HepG2 (cell line): ENCODE measurements around the gene RPAP3. TPM values are rescaled to one million over a fixed set of nuclear protein-coding genes. Genes with fewer than 3 reads are reported as not detected.

Experiments used
- ATAC-seq: fragments of 200-7000 bp; cut with Tn5 transposase; 3 replicates; pipeline ENCODE4 v1.9.1; 2020; ENCODE audit warnings: mild to moderate bottlenecking, moderate library complexity
- BruUV-seq: library from RNA; stranded (reverse); fragments of 400-500 nt; replicated peaks from 2 replicates; lab custom pipeline; 2021; lab: Mats Ljungman, UMichigan
- CTCF ChIA-PET: fragments of 300-600 bp; formaldehyde crosslinking; extraction: SDS; loops from one replicate; lab custom pipeline; 2021; ENCODE audit warnings: low total read pairs, inconsistent platforms, low intra/inter-chr PET ratio; lab: Yijun Ruan, JAX
- POLR2A ChIA-PET: fragments of 350-600 bp; sonication (Branson Sonifier 250); formaldehyde crosslinking; loops from one replicate; lab custom pipeline; 2020; ENCODE audit warnings: antibody characterized with exemption, inconsistent platforms; lab: Yijun Ruan, JAX
- DNase-seq: peaks from one replicate; pipeline ENCODE4 v3.0.0-alpha.2; 2015; ENCODE audit warnings: low spot score
- FAIRE-seq: peaks from 3 replicates; lab custom pipeline; 2011; peaks lifted over from hg19 to GRCh38; lab: Jason Lieb, UNC
- H2AFZ ChIP-seq: one replicate; pipeline ENCODE4 v1.6.1; 2011; ENCODE audit warnings: low read length, inconsistent platforms
- H3K27ac ChIP-seq: fragments of 300-600 bp; 3 replicates; pipeline ENCODE4 v1.8.0; 2011; ENCODE audit warnings: mixed run types, mild to moderate bottlenecking, mixed read lengths, low read length, inconsistent platforms; ENCODE audit not compliant: insufficient read depth; ENCODE audit errors: extremely low read length
- H3K27me3 ChIP-seq, 2 experiments: fragments of 200-600 bp in 1 of 2; 2 replicates in 1 of 2; 3 replicates in 1 of 2; pipeline versions ENCODE4 v1.6.0 to v1.8.0; 2011; ENCODE audit warnings: low read length in 2 of 2, mild to moderate bottlenecking in 2 of 2, moderate library complexity in 2 of 2, inconsistent platforms in 1 of 2; ENCODE audit not compliant: insufficient read depth in 2 of 2, control insufficient read depth in 1 of 2
- H3K36me3 ChIP-seq, 2 experiments: fragments of 200-600 bp in 1 of 2; replicated peaks in 1 of 2; 2 replicates in 1 of 2; 3 replicates in 1 of 2; pipeline versions ENCODE4 v1.5.1 to v1.8.0; 2011; ENCODE audit warnings: low read length in 2 of 2, inconsistent platforms in 1 of 2; ENCODE audit not compliant: insufficient read depth in 2 of 2, control insufficient read depth in 1 of 2
- H3K4me1 ChIP-seq: 2 replicates; pipeline ENCODE4 v1.5.1; 2012; ENCODE audit warnings: low read length, inconsistent platforms; ENCODE audit not compliant: insufficient read depth
- H3K4me2 ChIP-seq: 2 replicates; pipeline ENCODE4 v1.6.0; 2011; ENCODE audit warnings: low read depth, low read length, inconsistent platforms
- H3K4me3 ChIP-seq, 3 experiments: fragments of 200-600 bp in 1 of 3; sonication (generic), shearing (Covaris generic) in 1 of 3; replicated peaks in 1 of 3; 2 replicates each; pipeline ENCODE4 v1.5.1; 2011 to 2016; ENCODE audit warnings: low read length in 3 of 3, inconsistent platforms in 2 of 3, low read depth in 2 of 3, mild to moderate bottlenecking in 2 of 3, control low read depth in 1 of 3, mixed read lengths in 1 of 3; ENCODE audit not compliant: insufficient read depth in 1 of 3
- H3K79me2 ChIP-seq: one replicate; pipeline ENCODE4 v1.6.1; 2011; ENCODE audit warnings: low read length, inconsistent platforms; ENCODE audit not compliant: insufficient read depth
- H3K9ac ChIP-seq: 2 replicates; pipeline ENCODE4 v1.6.0; 2011; ENCODE audit warnings: mild to moderate bottlenecking, low read depth, low read length, inconsistent platforms; ENCODE audit not compliant: insufficient read depth
- H3K9me3 ChIP-seq: 2 replicates; pipeline ENCODE4 v1.5.1; 2012; ENCODE audit warnings: mild to moderate bottlenecking, low read length
- H4K20me1 ChIP-seq: 2 replicates; pipeline ENCODE4 v1.6.0; 2011; ENCODE audit warnings: inconsistent platforms, mild to moderate bottlenecking, low read length, moderate library complexity; ENCODE audit not compliant: insufficient read depth
- MED13 ChIP-seq: sonication (generic); formaldehyde crosslinking; IDR thresholded peaks from 2 replicates; pipeline ENCODE4 v1.5.0; 2020; ENCODE audit warnings: missing genetic modification reagents
- POLR2AphosphoS2 ChIP-seq: IDR thresholded peaks from 2 replicates; pipeline ENCODE4 v1.6.1; 2011; ENCODE audit warnings: low read depth, low read length, improper control_type of control experiment
- REL ChIP-seq: sonication (generic); formaldehyde crosslinking; conservative IDR thresholded peaks from 2 replicates; pipeline ENCODE4 v1.8.0; 2022; ENCODE audit warnings: mild to moderate bottlenecking, missing genetic modification reagents, moderate library complexity
- SIX1 ChIP-seq: sonication (generic); formaldehyde crosslinking; IDR thresholded peaks from 2 replicates; pipeline ENCODE4 v1.4.0; 2020; ENCODE audit warnings: missing genetic modification reagents, borderline replicate concordance
- ZFP90 ChIP-seq: sonication (generic); formaldehyde crosslinking; IDR thresholded peaks from 2 replicates; pipeline ENCODE4 v1.8.0; 2022; ENCODE audit warnings: missing genetic modification reagents, mild to moderate bottlenecking, inconsistent platforms, borderline replicate concordance
- ZNF367 ChIP-seq: sonication (generic); formaldehyde crosslinking; IDR thresholded peaks from 2 replicates; pipeline ENCODE4 v1.4.0; 2020; ENCODE audit warnings: missing genetic modification reagents, borderline replicate concordance
- WGBS: methylation state at CpG from one replicate; pipeline ENCODE4 v1.1.6; 2017; ENCODE audit warnings: low lambda C conversion rate; 5-methylcytosine and 5-hydroxymethylcytosine counted together
- in situ Hi-C: cut with HindIII; loops from 2 replicates; pipeline ENCODE4 v1.10.0; 2017; ENCODE audit warnings: low pct_unique_long_range_greater_than_20kb; ENCODE audit not compliant: extremely low pct_ligation_motif_present
- intact Hi-C: fragments of 100-400 bp; cut with micrococcal nuclease; formaldehyde crosslinking; loops from one replicate; pipeline ENCODE4 v1.10.0; 2022; ENCODE audit not compliant: unreplicated experiment
- polyA plus RNA-seq, 8 experiments: library from polyadenylated mRNA; depleted of rRNA in 3 of 8; stranded (reverse) in 7 of 8; unstranded in 1 of 8; fragments of >200 nt; fragmentation: Illumina TruSeq in 4 of 8; extraction: Trizol in 4 of 8; gene quantifications; 2 replicates each; pipeline versions ENCODE4 v1.2.1 to v1.2.3, GENCODE V29; 2011 to 2016; ENCODE audit warnings: low read depth in 4 of 8, missing spikeins in 1 of 8, mixed read lengths in 1 of 8; ENCODE audit not compliant: insufficient read depth in 1 of 8
- total RNA-seq, 5 experiments: library from RNA; depleted of rRNA; stranded (reverse); fragments of >200 nt; fragmentation: Illumina TruSeq; extraction: Trizol; gene quantifications; 2 replicates each; pipeline ENCODE4 v1.2.3, GENCODE V29; 2016; ENCODE audit warnings: low read depth in 1 of 5
- TF ChIP-seq, protein P1 (sequence below): sonication (generic); formaldehyde crosslinking; IDR thresholded peaks from 2 replicates; pipeline ENCODE4 v1.9.0; 2022; ENCODE audit warnings: missing genetic modification reagents, mild to moderate bottlenecking, borderline replicate concordance
- TF ChIP-seq, protein P2 (sequence below): sonication (generic); formaldehyde crosslinking; IDR thresholded peaks from 2 replicates; pipeline ENCODE4 v1.9.0; 2021; ENCODE audit warnings: missing genetic modification reagents, borderline replicate concordance
- TF ChIP-seq, protein P3 (sequence below), 2 experiments: IDR thresholded peaks; 2 replicates each; pipeline ENCODE4 v1.6.1; 2011 to 2012; ENCODE audit warnings: low read length in 2 of 2, borderline replicate concordance in 1 of 2, low read depth in 1 of 2, mild to moderate bottlenecking in 1 of 2, moderate library complexity in 1 of 2
- TF ChIP-seq, protein P4 (sequence below): IDR thresholded peaks from 2 replicates; pipeline ENCODE4 v1.6.1; 2012; ENCODE audit warnings: low read length, improper control_type of control experiment

RPAP3 gene
- total and polyA plus RNA-seq, 2 of the 13 experiments (the other 11 are each of a cell fraction or from before 2014, with no cell fraction given): 8.8 to 32.8 TPM

DNA sequence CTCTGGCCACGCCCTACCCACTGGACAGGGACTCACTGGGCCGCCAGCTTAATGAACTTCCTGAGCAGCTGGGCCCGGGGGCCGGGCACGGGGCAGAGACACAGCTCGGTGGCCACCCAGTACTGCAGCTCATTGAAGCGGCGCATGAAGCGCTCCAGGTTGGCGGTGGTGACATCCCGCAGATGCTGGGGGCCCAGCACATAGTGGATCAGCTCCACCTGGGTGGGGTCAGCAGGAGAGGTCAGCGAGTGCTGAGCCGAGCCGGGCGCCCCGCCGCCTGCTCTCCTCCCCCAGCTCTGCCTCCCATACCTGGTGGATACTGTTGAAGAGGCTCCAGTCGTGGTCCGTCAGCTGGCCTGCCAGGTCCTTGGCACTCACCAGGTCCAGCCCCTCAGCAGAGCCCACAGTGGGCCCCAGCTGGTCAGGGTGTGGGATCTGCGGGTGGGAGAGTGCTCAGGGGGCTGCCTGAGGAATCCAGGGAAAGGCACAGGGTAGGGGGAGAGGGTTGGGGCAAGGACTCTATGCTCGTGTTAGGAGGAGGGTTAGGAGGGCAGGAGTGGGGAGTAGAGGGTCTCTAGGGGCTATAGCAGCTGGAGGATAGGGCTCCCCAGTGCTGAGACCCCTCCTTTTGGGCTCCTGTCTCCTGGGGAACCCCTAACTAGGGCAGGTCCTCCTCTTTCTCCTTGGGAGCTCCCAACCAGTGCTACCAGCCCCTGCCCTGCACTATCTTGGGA is 34.9 kb upstream of the RPAP3 start:
- peak overlapping the region; percentile 52 for H3K4me2 ChIP-seq
- H3K9me3 ChIP-seq: no peaks in the 10 kb centered on the region
- no peaks in the 10 kb centered on the region for H3K36me3 ChIP-seq
- peak overlapping the region in 1 of 3 experiments; percentile 24; a peak in 1 of 6 replicates for H3K4me3 ChIP-seq
- peaks cover 10 to 38% of the 10 kb centered on the region in 2 experiments for H3K27me3 ChIP-seq
- in situ Hi-C loops: loop anchor here (5.0 kb wide), 1 partner anchor 37 kb away; no protein-coding TSS in a partner anchor
- no TSS peak for BruUV-seq
- ChIA-PET CTCF (interaction anchor here (2.5 to 3.8 kb wide), 4 partner anchors 19 to 97 kb away, joined by 14 to 37 read pairs (median 18); partner anchors contain the start of gene RAPGEF3), POLR2A (interaction anchor here (1.1 kb wide), 2 partner anchors 35 to 80 kb away, joined by 3 to 6 read pairs; partner anchors contain the start of gene RPAP3)
- ATAC-seq (peak; percentile 71), DNase-seq (peak; percentile 9), FAIRE-seq (no peak)
- no peaks in the 10 kb centered on the region for H3K79me2 ChIP-seq
- no peak overlapping the region for H2AFZ ChIP-seq
- WGBS: 2% methylated on average over 7 of the region's 21 CpGs
- no peak overlapping the region for H3K9ac ChIP-seq
- no peak overlapping the region for H3K27ac ChIP-seq
- H4K20me1 ChIP-seq: no peaks in the 10 kb centered on the region
- intact Hi-C loops: no loop called here
- peaks cover 32% of the 10 kb centered on the region for H3K4me1 ChIP-seq
- TF ChIP-seq MED13 (no peak), REL (CRISPR knock-in tag) (no peak), POLR2AphosphoS2 (no peak), ZFP90 (CRISPR knock-in tag) (no peak), ZNF367 (CRISPR knock-in tag) (no peak), SIX1 (CRISPR knock-in tag) (no peak)
- TF ChIP-seq, protein P1, sequence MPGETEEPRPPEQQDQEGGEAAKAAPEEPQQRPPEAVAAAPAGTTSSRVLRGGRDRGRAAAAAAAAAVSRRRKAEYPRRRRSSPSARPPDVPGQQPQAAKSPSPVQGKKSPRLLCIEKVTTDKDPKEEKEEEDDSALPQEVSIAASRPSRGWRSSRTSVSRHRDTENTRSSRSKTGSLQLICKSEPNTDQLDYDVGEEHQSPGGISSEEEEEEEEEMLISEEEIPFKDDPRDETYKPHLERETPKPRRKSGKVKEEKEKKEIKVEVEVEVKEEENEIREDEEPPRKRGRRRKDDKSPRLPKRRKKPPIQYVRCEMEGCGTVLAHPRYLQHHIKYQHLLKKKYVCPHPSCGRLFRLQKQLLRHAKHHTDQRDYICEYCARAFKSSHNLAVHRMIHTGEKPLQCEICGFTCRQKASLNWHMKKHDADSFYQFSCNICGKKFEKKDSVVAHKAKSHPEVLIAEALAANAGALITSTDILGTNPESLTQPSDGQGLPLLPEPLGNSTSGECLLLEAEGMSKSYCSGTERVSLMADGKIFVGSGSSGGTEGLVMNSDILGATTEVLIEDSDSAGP (CRISPR knock-in tag): peak; percentile 13; the same call in 1 of the 2 replicates
- TF ChIP-seq, protein P2, sequence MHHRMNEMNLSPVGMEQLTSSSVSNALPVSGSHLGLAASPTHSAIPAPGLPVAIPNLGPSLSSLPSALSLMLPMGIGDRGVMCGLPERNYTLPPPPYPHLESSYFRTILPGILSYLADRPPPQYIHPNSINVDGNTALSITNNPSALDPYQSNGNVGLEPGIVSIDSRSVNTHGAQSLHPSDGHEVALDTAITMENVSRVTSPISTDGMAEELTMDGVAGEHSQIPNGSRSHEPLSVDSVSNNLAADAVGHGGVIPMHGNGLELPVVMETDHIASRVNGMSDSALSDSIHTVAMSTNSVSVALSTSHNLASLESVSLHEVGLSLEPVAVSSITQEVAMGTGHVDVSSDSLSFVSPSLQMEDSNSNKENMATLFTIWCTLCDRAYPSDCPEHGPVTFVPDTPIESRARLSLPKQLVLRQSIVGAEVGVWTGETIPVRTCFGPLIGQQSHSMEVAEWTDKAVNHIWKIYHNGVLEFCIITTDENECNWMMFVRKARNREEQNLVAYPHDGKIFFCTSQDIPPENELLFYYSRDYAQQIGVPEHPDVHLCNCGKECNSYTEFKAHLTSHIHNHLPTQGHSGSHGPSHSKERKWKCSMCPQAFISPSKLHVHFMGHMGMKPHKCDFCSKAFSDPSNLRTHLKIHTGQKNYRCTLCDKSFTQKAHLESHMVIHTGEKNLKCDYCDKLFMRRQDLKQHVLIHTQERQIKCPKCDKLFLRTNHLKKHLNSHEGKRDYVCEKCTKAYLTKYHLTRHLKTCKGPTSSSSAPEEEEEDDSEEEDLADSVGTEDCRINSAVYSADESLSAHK (CRISPR knock-in tag): no peak
- TF ChIP-seq, protein P3, sequence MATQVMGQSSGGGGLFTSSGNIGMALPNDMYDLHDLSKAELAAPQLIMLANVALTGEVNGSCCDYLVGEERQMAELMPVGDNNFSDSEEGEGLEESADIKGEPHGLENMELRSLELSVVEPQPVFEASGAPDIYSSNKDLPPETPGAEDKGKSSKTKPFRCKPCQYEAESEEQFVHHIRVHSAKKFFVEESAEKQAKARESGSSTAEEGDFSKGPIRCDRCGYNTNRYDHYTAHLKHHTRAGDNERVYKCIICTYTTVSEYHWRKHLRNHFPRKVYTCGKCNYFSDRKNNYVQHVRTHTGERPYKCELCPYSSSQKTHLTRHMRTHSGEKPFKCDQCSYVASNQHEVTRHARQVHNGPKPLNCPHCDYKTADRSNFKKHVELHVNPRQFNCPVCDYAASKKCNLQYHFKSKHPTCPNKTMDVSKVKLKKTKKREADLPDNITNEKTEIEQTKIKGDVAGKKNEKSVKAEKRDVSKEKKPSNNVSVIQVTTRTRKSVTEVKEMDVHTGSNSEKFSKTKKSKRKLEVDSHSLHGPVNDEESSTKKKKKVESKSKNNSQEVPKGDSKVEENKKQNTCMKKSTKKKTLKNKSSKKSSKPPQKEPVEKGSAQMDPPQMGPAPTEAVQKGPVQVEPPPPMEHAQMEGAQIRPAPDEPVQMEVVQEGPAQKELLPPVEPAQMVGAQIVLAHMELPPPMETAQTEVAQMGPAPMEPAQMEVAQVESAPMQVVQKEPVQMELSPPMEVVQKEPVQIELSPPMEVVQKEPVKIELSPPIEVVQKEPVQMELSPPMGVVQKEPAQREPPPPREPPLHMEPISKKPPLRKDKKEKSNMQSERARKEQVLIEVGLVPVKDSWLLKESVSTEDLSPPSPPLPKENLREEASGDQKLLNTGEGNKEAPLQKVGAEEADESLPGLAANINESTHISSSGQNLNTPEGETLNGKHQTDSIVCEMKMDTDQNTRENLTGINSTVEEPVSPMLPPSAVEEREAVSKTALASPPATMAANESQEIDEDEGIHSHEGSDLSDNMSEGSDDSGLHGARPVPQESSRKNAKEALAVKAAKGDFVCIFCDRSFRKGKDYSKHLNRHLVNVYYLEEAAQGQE (IDR thresholded peaks at IDR 0.05; ENCODE audit: borderline replicate concordance in 1 of 2, low read depth in 1 of 2, low read length in 2 of 2): no peak
- TF ChIP-seq, protein P4, sequence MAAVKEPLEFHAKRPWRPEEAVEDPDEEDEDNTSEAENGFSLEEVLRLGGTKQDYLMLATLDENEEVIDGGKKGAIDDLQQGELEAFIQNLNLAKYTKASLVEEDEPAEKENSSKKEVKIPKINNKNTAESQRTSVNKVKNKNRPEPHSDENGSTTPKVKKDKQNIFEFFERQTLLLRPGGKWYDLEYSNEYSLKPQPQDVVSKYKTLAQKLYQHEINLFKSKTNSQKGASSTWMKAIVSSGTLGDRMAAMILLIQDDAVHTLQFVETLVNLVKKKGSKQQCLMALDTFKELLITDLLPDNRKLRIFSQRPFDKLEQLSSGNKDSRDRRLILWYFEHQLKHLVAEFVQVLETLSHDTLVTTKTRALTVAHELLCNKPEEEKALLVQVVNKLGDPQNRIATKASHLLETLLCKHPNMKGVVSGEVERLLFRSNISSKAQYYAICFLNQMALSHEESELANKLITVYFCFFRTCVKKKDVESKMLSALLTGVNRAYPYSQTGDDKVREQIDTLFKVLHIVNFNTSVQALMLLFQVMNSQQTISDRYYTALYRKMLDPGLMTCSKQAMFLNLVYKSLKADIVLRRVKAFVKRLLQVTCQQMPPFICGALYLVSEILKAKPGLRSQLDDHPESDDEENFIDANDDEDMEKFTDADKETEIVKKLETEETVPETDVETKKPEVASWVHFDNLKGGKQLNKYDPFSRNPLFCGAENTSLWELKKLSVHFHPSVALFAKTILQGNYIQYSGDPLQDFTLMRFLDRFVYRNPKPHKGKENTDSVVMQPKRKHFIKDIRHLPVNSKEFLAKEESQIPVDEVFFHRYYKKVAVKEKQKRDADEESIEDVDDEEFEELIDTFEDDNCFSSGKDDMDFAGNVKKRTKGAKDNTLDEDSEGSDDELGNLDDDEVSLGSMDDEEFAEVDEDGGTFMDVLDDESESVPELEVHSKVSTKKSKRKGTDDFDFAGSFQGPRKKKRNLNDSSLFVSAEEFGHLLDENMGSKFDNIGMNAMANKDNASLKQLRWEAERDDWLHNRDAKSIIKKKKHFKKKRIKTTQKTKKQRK: no peak
